Fibroblast of pulmonary artery (primary cell): ENCODE results near the gene ZDHHC13.

Source experiments
- DNase-seq: peaks from one replicate; pipeline ENCODE4 v3.0.0-alpha.2; 2010; ENCODE audit warnings: low read depth
- H3K4me3 ChIP-seq: replicated peaks from 2 replicates; pipeline ENCODE4 v1.5.1; 2011; ENCODE audit warnings: low read depth, mild to moderate bottlenecking, control low read depth, low read length, moderate library complexity
- CTCF ChIP-seq: IDR thresholded peaks from 2 replicates; pipeline ENCODE4 v1.5.1; 2011; ENCODE audit warnings: mild to moderate bottlenecking, control low read depth, low read length, inconsistent platforms; ENCODE audit errors: missing control alignments

Gene ZDHHC13

GRCh38 chr11:19076744-19077589 lies 40.0 kb upstream of the ZDHHC13 start:
- DNase-seq = peak; percentile 57
- peak; percentile 97 for TF ChIP-seq CTCF
- no peak overlapping the region for H3K4me3 ChIP-seq

- no peak for TF ChIP-seq CTCF
- H3K4me3 ChIP-seq = no peak overlapping the region
- no peak for DNase-seq
Observed at GRCh38 chr11:19077965-19078364, 39.0 kb upstream of the ZDHHC13 start.

GRCh38 chr11:19079643-19080440 lies 37.1 kb upstream of the ZDHHC13 start:
- DNase-seq = peak; percentile 91
- no peak overlapping the region for H3K4me3 ChIP-seq
- TF ChIP-seq CTCF = no peak

GRCh38 chr11:19080579-19080993 lies 36.4 kb upstream of the ZDHHC13 start:
- H3K4me3 ChIP-seq = no peak overlapping the region
- TF ChIP-seq CTCF = no peak
- DNase-seq = peak; percentile 89

GRCh38 chr11:19083166-19083565 lies 33.8 kb upstream of the ZDHHC13 start:
- DNase-seq = no peak
- TF ChIP-seq CTCF = no peak
- H3K4me3 ChIP-seq = no peak overlapping the region

- no peak for TF ChIP-seq CTCF
- H3K4me3 ChIP-seq = no peak overlapping the region
- DNase-seq = peak; percentile 9
Observed at GRCh38 chr11:19084661-19085315, 32.2 kb upstream of the ZDHHC13 start.
